Activated T-helper 17 cell treated with anti-CD3 and anti-CD28 coated beads, Interleukin-2, amount 50 U/mL, for 72 hours (primary cell): ENCODE results near the gene SECTM1. TPM values are rescaled to one million over a fixed set of nuclear protein-coding genes. Genes with fewer than 3 reads are reported as not detected.
A peak's percentile ranks its signal among the peaks of the same experiment; 100 is the strongest.
"Not testable (repeated sequence)": the region's sequence is repeated elsewhere in the genome, so short reads cannot be mapped to it uniquely, and the experiment has no call there.

ENCODE experiments used
- ATAC-seq: fragments of 150-1000 bp; cut with Tn5 transposase; replicated peaks from 2 replicates; pipeline ENCODE4 v1.10.0; 2021; ENCODE audit warnings: mild to moderate bottlenecking, moderate library complexity
- H3K27ac Mint-ChIP-seq: one replicate; pipeline ENCODE4 v1.8.0; 2022; ENCODE audit warnings: mixed read lengths
- H3K27me3 Mint-ChIP-seq: one replicate; pipeline ENCODE4 v1.8.0; 2022; ENCODE audit warnings: mixed read lengths
- H3K36me3 Mint-ChIP-seq: one replicate; pipeline ENCODE4 v1.8.0; 2022; ENCODE audit warnings: low read depth, mild to moderate bottlenecking, mixed read lengths
- H3K4me1 Mint-ChIP-seq: one replicate; pipeline ENCODE4 v1.8.0; 2022; ENCODE audit warnings: mixed read lengths
- H3K4me3 Mint-ChIP-seq: one replicate; pipeline ENCODE4 v1.8.0; 2022; ENCODE audit warnings: mild to moderate bottlenecking, mixed read lengths
- H3K9me3 Mint-ChIP-seq: one replicate; pipeline ENCODE4 v1.8.0; 2022; ENCODE audit warnings: mixed read lengths
- total RNA-seq, 2 donors: library from RNA; stranded (reverse); gene quantifications; one replicate each; pipeline ENCODE4 v1.2.3, GENCODE V29; 2022

SECTM1 gene
- total RNA-seq: 10 to 100 TPM; 16.4 to 22.3 TPM

DNA sequence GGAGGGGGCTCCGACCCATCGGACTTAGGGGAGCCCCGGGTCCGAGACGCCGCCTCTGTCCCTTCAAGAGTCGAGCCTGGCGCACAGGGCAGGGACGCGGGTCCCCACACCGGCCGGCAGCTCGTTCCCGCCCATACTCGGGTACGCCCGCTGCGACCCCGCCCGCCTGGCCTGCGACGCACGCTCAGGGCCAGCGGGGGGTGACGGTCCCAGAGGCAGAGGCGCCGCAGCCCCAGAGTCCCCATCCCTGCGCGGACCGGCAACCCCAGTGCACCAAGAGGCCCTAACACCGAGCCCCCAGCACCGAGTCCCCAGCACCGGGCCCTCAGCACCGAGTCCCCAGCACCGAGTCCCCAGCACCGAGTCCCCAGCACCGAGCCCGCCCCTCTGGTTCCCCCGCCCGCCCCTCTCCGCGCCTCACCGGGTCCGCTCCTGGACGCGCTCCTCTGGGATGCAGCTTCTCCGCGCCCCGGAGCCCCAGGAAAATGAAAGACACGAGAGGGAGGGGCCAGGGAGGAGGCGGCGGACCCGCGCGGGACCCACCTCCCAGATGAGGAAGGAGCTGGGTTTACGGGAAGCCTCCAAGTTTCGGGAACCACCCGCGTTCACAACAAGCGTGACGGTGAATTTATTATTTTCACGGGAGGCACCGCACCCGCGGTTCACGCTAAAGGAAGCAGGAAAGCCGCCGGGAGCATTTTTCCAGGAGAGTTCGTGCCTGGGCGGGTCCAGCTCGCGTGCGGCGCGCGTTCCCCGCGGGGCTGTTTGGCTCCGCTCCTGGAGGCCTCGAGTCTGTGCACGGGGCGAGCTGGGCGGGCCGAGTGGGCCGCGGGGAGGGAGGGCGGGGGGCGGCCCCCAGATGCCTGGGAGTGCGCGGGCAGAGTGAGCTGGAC, at the start of gene SECTM1:
Gene SECTM1, minus strand, starts transcription at position 488 of the 893 bp plus-strand sequence. CDS start 6,526 bp downstream, outside the sequence.
- Mint-ChIP-seq H3K36me3 (no peaks in the 10 kb centered on the region), H3K9me3 (no peaks in the 10 kb centered on the region), H3K27ac (peak within 1 kb of the TSS; percentile 87), H3K27me3 (peaks cover 3% of the 10 kb centered on the region), H3K4me1 (peaks cover 18% of the 10 kb centered on the region), H3K4me3 (peak within 1 kb of the TSS; percentile 88)
- ATAC-seq: peak; percentile 47

DNA sequence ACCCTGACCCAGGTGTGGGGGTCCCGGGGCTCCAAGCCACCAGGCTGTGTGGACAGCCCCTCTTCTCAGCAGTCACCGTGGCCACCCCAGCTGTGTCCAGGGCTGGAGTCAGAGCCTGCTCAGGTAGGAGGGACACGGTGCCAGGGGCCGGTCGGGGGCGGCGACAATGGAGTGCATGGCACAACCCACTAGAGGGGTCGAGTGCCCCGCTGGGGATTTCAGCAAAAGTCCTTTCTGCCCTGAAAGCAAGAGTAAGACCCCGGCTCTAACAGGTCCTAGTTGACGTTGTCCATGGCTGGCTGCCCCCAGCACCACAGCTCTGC, 49.3 kb upstream of the SECTM1 start:
- Mint-ChIP-seq H3K4me3 (no peak overlapping the region), H3K36me3 (no peaks in the 10 kb centered on the region), H3K27me3 (peaks cover 14% of the 10 kb centered on the region), H3K9me3 (no peaks in the 10 kb centered on the region), H3K4me1 (peaks cover 14% of the 10 kb centered on the region), H3K27ac (no peak overlapping the region)
- no peak for ATAC-seq

DNA sequence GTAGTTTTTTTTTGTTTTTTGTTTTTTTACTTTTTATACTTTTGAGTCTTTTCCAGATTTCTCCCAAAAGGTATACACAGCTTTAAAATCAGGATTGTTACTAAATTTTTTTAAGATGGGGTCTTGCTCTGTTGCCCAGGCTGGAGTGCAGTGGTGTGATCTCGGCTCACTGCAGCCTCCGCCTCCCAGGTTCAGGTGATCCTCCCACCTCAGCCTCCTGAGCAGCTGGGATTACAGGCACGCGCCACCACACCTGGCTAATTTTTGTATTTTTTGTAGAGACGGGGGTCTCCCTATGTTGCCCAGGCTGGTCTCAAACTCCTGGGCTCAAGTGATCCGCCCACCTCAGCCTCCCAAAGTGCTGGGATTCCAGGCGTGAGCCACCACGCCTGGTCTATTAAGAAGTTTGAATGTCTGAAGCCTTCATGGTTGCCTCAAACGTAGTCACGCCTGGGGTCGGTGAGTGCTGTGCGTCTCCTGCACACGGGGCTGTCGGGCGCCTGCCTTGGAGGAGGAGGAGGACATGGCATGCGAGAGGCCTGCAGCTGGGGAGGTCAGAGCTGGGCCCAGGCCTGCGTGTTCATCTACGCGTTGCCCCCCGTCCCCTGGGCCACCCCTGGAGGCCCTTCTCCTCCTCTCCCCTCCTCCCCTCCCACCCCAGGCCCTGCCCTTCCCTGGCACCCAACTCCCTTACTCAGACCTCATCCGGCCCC, 48.8 kb upstream of the SECTM1 start:
- H3K9me3 Mint-ChIP-seq, H3K36me3 Mint-ChIP-seq, H3K27ac Mint-ChIP-seq, H3K27me3 Mint-ChIP-seq, H3K4me3 Mint-ChIP-seq, ATAC-seq: not testable (repeated sequence)
- peaks cover 10% of the 10 kb centered on the region for H3K4me1 Mint-ChIP-seq

DNA sequence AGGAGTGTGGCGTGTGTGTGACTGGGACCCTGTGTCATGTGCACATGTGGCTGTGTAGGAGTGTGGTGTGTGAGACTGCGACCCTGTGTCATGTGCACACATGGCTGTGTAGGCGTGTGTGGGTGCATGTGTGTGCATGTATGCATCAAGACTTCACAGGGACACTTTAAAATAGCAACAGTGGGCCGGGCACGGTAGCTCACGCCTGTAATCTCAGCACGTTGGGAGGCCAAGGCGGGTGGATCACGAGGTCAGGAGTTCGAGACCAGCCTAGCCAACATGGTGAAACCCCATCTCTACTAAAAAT, 48.1 kb upstream of the SECTM1 start:
- H3K36me3 Mint-ChIP-seq, H3K27ac Mint-ChIP-seq, H3K9me3 Mint-ChIP-seq: not testable (repeated sequence)

DNA sequence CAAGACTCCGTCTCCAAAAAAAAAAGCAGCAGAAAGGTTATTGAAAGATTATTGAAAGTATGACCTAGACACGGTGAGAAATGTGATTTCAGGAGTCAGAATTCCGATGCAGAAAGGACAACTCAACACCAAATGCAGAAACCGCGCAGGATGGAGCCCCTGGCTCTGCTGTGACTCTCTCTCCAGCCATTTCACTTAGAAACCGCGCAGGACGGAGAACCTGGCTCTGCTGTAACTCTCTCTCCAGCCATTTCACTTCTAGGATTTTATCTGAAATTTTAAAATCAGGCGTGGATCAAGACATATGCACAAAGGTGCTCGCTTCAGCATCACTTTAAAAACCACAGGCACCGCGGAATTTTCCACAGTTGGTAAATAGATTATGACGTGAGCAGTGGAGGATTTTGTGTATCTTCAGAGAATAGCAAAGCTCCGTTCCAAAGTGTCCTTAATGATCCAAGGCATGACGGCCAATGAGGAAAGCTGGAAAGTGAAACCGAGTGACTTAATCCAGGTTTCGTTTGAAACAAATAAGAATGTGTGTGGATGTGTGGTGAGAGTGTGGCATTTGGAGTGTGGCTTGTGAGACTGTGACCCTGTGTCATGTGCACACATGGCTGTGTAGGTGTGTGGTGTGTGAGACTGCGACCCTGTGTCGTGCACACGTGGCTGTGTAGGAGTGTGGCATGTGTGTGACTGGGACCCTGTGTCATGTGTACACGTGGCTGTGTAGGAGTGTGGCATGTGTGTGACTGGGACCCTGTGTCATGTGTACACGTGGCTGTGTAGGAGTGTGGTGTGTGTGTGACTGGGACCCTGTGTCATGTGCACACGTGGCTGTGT, 47.5 kb upstream of the SECTM1 start:
- H3K4me1 Mint-ChIP-seq: peaks cover 10% of the 10 kb centered on the region
- H3K27me3 Mint-ChIP-seq: peaks cover 9% of the 10 kb centered on the region
- no peaks in the 10 kb centered on the region for H3K36me3 Mint-ChIP-seq
- no peak overlapping the region for H3K27ac Mint-ChIP-seq
- no peaks in the 10 kb centered on the region for H3K9me3 Mint-ChIP-seq
- ATAC-seq: peak; percentile 37
- H3K4me3 Mint-ChIP-seq: no peak overlapping the region

More for the DNA sequence above, 48.1 kb upstream of the SECTM1 start:
- H3K27me3 Mint-ChIP-seq, ATAC-seq, H3K4me3 Mint-ChIP-seq: not testable (repeated sequence)
- H3K4me1 Mint-ChIP-seq: peaks cover 10% of the 10 kb centered on the region

DNA sequence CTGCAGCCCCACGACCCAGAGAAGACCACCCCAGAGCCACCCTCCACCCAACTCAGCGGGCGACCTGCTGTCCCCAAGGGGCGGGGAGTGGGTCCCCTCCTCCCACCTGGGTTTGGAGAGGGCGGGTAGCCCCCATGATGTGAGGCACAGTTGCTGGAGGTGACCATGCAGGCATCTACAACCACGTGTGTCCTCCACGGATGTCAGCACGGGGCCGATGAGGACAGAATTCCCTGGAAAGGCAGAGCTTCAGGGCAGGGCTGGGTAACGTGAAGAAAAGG, 45.1 kb upstream of the SECTM1 start:
- H3K4me1 Mint-ChIP-seq: peaks cover 10% of the 10 kb centered on the region
- peaks cover 13% of the 10 kb centered on the region for H3K27me3 Mint-ChIP-seq
- ATAC-seq: no peak
- H3K27ac Mint-ChIP-seq: no peak overlapping the region
- no peaks in the 10 kb centered on the region for H3K36me3 Mint-ChIP-seq
- H3K4me3 Mint-ChIP-seq: no peak overlapping the region
- H3K9me3 Mint-ChIP-seq: no peaks in the 10 kb centered on the region

DNA sequence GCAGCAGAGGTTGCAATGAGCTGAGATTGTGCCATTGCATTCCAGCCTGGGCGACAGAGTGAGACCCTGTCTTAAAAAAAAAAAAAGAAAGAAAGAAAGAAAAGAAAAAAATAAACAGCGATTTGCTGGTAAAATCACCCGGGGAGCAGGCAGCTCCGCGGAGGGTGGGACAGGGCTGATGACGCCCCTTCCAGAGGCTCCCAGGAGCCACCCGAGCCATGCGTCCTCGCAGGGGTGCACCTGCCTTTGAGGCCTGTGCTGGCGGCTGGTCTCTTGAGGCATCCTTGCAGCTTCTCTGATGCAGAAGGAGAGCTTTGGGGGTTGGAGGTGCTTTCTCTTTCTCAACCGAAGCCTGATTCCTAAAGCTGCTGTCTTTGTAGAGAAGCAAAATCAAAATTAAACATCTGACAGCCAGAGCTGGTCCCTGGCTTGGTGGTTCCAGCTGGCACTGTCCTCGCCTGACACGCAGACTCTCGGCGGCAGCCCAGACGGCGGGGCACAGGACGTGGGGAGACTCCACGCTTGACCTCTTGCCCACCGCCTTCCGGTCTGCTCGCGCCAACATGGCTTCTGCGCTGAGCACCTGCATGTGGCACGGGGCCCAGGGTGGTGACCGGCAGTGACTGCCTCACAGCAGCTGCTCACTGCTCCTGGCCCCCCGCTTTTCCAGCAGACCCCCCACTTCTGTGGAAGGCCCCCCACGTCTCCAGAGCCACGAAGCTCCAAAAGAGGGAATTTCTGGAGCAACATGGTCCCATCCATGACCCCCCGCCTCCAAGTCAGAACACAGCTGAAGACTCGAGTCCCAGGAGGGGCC, 44.6 kb upstream of the SECTM1 start:
- ATAC-seq: no peak
- Mint-ChIP-seq H3K4me1 (peaks cover 10% of the 10 kb centered on the region), H3K9me3 (no peaks in the 10 kb centered on the region), H3K36me3 (no peaks in the 10 kb centered on the region), H3K4me3 (no peak overlapping the region), H3K27me3 (peaks cover 18% of the 10 kb centered on the region), H3K27ac (no peak overlapping the region)

DNA sequence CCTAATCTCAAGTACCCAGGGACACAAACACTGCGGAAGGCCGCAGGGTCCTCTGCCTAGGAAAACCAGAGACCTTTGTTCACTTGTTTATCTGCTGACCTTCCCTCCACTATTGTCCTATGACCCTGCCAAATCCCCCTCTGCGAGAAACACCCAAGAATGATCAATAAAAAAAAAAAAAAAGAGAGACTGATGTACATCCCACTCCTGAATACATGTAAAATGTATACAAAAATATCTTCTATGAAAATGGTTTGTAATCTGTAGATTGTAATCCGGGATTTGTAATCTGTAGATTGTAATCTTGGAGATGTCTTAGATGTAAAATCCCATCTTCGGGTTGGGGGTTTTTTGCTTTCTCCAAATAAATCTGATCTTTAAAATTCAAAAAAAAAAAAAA, 43.7 kb upstream of the SECTM1 start:
- H3K36me3 Mint-ChIP-seq, H3K4me3 Mint-ChIP-seq, ATAC-seq, H3K27ac Mint-ChIP-seq, H3K9me3 Mint-ChIP-seq: not testable (repeated sequence)
- Mint-ChIP-seq H3K4me1 (peaks cover 10% of the 10 kb centered on the region), H3K27me3 (peaks cover 26% of the 10 kb centered on the region)

DNA sequence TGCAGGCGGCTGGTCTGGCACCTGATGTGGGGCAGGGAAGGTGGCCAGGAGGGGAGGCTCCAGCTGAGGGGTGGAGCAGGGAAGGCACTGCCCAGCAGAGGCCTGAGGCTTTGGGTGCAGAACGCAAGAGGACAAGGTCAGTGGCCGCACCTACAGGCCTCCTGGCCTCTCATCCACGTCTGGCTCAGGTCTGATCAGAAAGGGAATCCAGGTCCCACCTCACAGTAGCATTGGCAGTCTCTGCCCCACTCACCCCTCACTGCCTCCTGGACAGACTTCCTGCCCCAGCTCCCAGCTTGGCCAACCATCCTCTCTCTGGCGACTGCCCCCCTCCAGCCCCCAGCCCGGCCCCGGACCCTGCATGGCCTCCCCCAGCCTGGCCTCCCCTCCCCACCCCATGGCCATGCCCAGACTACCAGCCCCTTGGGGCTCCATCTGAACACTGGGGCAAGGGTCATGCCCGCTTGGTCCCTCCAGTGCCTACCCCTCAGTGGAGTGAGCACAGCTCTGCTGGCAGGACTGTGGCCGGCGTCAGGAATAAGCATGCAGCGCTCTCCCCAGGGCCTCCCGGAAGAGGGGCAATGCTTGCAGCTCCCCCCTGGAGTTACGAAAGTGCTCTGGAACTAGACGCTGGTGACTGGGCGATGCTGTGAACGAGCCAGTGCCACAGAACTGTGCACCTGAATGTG, 42.6 kb upstream of the SECTM1 start:
- peaks cover 7% of the 10 kb centered on the region for H3K4me1 Mint-ChIP-seq
- H3K27ac Mint-ChIP-seq: no peak overlapping the region
- H3K36me3 Mint-ChIP-seq: no peaks in the 10 kb centered on the region
- peaks cover 26% of the 10 kb centered on the region for H3K27me3 Mint-ChIP-seq
- H3K9me3 Mint-ChIP-seq: no peaks in the 10 kb centered on the region
- H3K4me3 Mint-ChIP-seq: no peak overlapping the region
- ATAC-seq: no peak

DNA sequence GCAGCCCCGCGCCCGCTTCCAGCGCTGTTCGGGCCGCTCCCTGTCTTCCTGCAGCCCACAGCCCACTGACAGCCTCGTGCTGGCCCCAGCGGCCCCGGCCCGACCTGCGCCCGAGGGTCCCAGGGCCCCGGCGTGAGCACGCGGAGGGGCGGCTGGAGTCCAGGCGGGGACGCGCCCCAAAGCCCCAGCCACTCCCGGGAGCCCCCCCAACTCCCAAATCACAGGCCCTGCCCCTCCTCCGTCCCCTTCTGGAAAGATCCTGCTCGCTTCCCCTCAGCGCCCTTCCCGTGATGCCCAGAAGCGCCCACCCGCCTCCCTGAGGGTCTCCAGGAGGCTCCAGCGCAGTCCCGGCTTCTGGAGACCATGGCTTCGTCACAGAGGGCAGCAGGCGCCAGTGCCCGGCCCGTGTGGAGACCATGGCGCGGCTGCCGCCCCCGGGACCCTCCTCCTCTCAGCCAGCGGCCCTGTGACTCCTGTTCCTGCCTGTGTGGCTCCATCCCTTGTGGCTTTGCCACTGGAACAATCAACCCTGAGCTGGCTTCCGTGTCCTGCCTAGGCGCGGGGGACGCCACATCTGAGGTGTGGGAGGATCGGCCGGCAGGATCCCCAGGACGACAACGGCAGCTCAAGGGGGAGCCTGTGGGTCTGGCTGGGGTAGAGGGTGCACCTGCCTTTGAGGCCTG, 41.9 kb upstream of the SECTM1 start:
- Mint-ChIP-seq H3K4me1 (peaks cover 4% of the 10 kb centered on the region), H3K36me3 (no peaks in the 10 kb centered on the region), H3K27ac (no peak overlapping the region), H3K9me3 (no peaks in the 10 kb centered on the region), H3K27me3 (peaks cover 29% of the 10 kb centered on the region), H3K4me3 (no peak overlapping the region)
- ATAC-seq: no peak

DNA sequence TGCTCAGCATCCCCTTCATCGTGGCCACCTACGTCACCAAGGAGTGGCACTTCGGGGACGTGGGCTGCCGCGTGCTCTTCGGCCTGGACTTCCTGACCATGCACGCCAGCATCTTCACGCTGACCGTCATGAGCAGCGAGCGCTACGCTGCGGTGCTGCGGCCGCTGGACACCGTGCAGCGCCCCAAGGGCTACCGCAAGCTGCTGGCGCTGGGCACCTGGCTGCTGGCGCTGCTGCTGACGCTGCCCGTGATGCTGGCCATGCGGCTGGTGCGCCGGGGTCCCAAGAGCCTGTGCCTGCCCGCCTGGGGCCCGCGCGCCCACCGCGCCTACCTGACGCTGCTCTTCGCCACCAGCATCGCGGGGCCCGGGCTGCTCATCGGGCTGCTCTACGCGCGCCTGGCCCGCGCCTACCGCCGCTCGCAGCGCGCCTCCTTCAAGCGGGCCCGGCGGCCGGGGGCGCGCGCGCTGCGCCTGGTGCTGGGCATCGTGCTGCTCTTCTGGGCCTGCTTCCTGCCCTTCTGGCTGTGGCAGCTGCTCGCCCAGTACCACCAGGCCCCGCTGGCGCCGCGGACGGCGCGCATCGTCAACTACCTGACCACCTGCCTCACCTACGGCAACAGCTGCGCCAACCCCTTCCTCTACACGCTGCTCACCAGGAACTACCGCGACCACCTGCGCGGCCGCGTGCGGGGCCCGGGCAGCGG, 41.2 kb upstream of the SECTM1 start:
- H3K36me3 Mint-ChIP-seq: no peaks in the 10 kb centered on the region
- H3K4me1 Mint-ChIP-seq: no peaks in the 10 kb centered on the region
- H3K4me3 Mint-ChIP-seq: no peak overlapping the region
- H3K27ac Mint-ChIP-seq: no peak overlapping the region
- no peaks in the 10 kb centered on the region for H3K9me3 Mint-ChIP-seq
- H3K27me3 Mint-ChIP-seq: peaks cover 26% of the 10 kb centered on the region
- no peak for ATAC-seq

DNA sequence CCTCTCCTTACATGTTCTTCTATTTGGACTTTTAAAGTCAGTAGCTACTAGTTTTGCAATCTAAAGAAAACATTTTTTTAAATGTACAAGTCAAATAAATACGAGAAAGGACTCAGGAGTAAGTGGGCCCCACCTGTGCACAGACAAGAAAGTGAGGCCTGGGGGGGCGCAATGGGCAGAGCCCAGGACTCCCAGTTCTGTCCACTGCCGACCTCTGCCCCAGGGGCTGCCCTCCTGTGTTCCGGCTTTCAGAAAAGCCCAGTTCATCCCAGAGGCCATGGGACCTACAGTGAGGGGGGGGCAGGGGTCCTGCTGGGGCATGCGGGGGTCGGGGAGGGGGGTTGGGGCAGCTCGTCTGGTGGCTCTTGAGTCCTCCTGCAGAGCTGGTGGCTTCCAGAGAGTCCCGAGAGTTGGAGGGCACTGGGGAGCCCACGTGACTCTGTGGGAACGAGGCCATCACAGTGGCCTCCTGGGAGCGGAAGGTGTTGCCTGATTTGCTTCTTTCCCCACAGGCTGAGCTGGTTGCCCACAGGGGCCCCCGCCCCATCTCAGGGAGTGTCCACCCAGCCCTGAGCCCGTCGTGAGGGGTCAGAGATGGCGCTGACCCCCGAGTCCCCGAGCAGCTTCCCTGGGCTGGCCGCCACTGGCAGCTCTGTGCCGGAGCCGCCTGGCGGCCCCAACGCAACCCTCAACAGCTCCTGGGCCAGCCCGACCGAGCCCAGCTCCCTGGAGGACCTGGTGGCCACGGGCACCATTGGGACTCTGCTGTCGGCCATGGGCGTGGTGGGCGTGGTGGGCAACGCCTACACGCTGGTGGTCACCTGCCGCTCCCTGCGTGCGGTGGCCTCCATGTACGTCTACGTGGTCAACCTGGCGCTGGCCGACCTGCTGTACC, 40.4 kb upstream of the SECTM1 start:
- Mint-ChIP-seq H3K36me3 (no peaks in the 10 kb centered on the region), H3K27ac (no peak overlapping the region), H3K27me3 (peaks cover 26% of the 10 kb centered on the region), H3K4me3 (no peak overlapping the region), H3K4me1 (no peaks in the 10 kb centered on the region), H3K9me3 (no peaks in the 10 kb centered on the region)
- ATAC-seq: no peak
